Cardiac fibroblast (primary cell): ENCODE results near the gene GJA10.
"Not testable (repeated sequence)": the region's sequence is repeated elsewhere in the genome, so short reads cannot be mapped to it uniquely, and the experiment has no call there.

ENCODE experiments used
- DNase-seq, 2 donors: peaks; one replicate each; pipeline versions ENCODE4 v3.0.0 to v3.0.0-alpha.2; 2010; ENCODE audit warnings: low read depth in 2 of 2
- H3K4me3 ChIP-seq, 2 donors: replicated peaks in 1 of 2; 1 replicate in 1 of 2; 2 replicates in 1 of 2; pipeline ENCODE4 v1.5.1; 2011; ENCODE audit warnings: low read depth in 2 of 2, low read length in 2 of 2, mild to moderate bottlenecking in 2 of 2, moderate library complexity in 1 of 2
- TF ChIP-seq, protein P1 (sequence below): IDR thresholded peaks from one replicate; pipeline ENCODE4 v1.5.1; 2011; ENCODE audit warnings: low read depth, mild to moderate bottlenecking, low read length, inconsistent platforms

GJA10 gene

DNA sequence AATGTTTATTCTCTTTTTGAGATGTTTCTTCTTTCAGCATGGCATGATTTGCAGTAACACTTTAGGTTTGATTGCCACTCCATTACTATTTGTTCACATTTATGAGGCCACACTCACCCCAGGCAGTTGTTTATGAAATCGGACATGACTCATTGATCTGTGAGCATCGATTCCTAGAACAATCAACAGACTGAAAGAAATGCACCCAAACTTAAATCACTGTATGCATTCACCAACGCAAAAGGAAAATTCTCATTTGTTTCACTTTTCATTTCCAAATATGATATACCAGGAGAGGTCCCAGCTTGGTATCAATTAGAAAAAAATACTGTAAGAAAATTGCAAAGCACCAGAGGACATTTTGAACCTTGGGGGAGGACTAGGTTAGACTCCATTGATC lies 5.4 kb upstream of the GJA10 start:
- TF ChIP-seq, protein P1, sequence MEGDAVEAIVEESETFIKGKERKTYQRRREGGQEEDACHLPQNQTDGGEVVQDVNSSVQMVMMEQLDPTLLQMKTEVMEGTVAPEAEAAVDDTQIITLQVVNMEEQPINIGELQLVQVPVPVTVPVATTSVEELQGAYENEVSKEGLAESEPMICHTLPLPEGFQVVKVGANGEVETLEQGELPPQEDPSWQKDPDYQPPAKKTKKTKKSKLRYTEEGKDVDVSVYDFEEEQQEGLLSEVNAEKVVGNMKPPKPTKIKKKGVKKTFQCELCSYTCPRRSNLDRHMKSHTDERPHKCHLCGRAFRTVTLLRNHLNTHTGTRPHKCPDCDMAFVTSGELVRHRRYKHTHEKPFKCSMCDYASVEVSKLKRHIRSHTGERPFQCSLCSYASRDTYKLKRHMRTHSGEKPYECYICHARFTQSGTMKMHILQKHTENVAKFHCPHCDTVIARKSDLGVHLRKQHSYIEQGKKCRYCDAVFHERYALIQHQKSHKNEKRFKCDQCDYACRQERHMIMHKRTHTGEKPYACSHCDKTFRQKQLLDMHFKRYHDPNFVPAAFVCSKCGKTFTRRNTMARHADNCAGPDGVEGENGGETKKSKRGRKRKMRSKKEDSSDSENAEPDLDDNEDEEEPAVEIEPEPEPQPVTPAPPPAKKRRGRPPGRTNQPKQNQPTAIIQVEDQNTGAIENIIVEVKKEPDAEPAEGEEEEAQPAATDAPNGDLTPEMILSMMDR: no peak
- no peak overlapping the region for H3K4me3 ChIP-seq
- DNase-seq: no peak

DNA sequence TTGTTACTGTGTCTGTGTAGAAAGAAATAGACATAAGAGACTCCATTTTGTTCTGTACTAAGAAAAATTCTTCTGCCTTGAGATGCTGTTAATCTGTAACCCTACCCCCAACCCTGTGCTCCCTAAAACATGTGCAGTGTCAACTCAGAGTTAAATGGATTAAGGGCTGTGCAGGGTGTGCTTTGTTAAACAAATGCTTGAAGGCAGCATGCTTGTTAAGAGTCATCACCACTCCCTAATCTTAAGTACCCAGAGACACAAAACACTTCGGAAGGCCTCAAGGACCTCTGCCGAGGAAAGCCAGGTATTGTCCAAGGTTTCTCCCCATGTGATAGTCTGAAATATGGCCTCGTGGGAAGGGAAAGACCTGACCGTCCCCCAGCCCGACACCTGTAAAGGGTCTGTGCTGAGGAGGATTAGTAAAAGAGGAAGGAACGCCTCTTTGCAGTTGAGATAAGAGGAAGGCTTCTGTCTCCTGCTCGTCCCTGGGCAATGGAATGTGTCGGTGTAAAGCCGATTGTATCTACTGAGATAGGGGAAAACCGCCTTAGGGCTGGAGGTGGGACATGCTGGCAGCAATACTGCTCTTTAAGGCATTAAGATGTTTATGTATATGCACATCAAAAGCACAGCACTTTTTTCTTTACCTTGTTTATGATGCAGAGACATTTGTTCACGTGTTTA lies 3.3 kb upstream of the GJA10 start:
- DNase-seq: not testable (repeated sequence)

DNA sequence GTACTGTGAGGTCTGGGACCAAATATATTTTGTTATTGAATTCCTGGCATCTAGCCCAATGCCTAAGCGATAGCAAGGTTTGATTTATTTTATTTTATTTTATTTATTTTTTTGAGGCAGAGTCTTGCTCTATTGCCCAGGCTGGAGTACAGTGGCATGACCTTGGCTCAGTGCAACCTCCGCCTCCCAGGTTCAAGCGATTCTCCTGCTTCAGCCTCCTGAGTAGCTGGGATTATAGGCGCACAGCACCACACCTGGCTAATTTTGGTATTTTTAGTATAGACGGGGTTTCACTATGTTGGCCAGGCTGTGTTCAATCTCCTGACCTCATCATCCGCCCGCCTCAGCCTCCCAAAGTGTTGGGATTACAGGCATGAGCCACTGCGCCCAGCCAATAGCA lies 1.7 kb upstream of the GJA10 start:
- not testable (repeated sequence) for DNase-seq

More for the DNA sequence above, 3.3 kb upstream of the GJA10 start:
- not testable (repeated sequence) for H3K4me3 ChIP-seq

GRCh38 chr6:89895276-89895874 lies 1.1 kb downstream of the GJA10 start:
- H3K4me3 ChIP-seq: no peak overlapping the region
- TF ChIP-seq, protein P1: no peak
- peak; percentile 58 to 63 for DNase-seq

More for the DNA sequence above, 1.7 kb upstream of the GJA10 start:
- H3K4me3 ChIP-seq: not testable (repeated sequence)

DNA sequence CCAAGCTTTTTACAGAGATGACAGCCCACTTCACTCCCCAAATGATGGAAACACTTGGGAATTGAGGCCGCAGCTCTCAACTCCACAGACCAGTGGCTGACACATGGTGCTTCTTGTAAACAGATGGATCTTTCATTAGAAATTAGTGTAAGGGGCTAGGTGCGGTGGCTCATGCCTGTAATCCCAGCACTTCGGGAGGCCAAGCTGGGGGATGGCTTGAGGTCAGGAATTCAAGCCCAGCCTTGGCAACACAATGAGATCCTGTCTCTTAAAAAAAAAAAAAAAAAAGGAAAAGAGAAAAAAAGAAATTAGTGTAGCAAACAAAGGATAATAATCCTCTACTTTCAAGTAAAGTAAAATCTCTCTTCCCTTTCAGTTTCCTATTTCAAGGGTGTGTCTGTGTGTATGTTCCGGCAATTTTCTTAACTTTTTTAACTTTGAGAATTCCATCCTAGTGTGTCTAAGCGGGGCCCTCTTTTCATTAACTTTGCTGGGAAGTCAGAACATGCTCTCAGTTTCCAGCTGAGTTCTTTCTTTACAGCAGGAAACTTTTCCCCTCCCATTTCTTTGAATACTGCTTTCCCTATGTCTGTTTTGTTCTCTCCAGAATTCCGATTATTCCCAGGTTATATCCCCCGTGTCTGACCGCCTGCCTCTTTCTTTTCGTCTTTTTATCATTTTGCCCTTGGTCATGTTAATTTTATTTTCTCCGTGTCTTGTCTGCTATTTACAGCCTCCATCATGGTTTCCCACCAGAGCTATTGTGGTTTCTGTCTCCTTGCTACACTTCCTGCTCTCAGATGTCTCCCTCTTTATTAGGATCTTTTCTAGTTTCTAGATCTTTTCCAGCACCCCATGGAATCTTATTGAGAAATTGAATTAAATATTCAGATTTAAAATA lies 16.0 kb downstream of the GJA10 start:
- not testable (repeated sequence) for H3K4me3 ChIP-seq, DNase-seq

GRCh38 chr6:89910902-89911240 lies 16.6 kb downstream of the GJA10 start:
- DNase-seq: no peak
- TF ChIP-seq, protein P1: no peak
- no peak overlapping the region for H3K4me3 ChIP-seq

DNA sequence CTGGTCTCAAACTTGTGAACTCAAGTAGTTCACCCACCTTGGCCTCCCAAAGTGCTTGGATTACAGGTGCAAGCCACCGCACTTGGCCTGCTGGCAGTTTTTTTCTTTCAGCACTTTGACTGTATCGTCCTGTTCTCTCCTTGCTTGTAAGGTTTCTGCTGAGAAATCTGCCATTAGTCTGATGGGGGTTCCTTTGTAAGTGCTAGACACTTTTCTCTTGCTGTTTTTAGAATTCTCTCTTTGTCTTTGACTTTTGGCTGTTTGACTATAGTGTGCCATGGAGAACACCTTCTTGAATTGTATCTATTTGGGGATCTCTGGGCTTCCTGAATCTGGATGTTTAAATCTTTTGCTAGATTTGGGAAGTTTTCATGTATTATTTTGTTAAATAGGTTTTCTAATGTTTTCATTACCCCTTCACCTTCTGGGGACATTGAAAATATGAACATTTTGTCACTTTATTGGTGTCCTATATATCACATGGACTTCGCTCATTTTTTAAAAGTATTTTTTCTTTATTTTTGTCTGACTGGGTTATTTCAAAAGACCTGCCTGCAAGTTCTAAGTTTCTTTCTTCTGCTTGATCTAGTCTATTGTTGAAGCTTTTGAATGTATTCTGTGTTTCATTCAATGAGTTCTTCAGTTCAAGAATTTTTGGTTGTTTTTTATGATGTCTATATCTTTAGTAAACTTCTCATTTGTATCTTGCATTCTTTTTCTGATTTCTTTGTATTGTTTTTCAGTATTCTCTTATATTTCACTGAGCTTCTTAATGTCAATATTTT lies 22.1 kb downstream of the GJA10 start:
- TF ChIP-seq, protein P1: no peak
- H3K4me3 ChIP-seq: no peak overlapping the region

DNA sequence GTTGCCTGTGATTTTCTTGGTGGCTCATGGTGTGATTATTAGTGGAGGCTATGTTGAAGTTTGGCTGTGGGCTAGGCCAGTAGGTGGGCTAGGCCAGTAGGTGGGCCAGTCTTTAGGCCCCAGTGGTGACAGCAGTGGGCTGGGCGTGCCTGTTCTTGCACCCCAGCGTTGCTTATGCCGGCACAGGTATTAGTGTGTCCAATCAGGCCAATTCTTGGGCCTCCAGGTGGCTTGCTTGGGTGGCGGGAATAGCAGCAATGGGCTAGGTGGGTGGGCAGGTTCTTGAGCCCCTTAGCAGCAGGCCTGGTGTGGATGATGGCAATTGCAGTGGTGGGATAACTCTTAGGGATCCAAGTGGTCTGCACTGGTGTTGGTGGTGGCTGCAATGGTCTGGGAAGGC lies 22.9 kb downstream of the GJA10 start:
- TF ChIP-seq, protein P1: no peak
- no peak overlapping the region for H3K4me3 ChIP-seq
- no peak for DNase-seq

More for the DNA sequence above, 22.1 kb downstream of the GJA10 start:
- DNase-seq: no peak
